SK-N-MC (cell line): ENCODE results near the gene ZNF202.

ENCODE experiments used
- EZH2 ChIP-seq: fragments of 200-600 bp; sonication (generic); IDR thresholded peaks from one replicate; pipeline ENCODE4 v1.6.1; 2017; ENCODE audit warnings: antibody characterized with exemption
- POLR2AphosphoS5 ChIP-seq: IDR thresholded peaks from 2 replicates; pipeline ENCODE4 v1.6.1; 2012; ENCODE audit warnings: mild to moderate bottlenecking, low read depth, low read length, borderline replicate concordance

- TF ChIP-seq POLR2AphosphoS5 = no peak
- no peak for TF ChIP-seq EZH2
These were observed 37.1 kb downstream of the ZNF202 start for GRCh38 chr11:123704341-123704740.
